ENCODE results near the gene PEAR1.

PEAR1 gene

DNA sequence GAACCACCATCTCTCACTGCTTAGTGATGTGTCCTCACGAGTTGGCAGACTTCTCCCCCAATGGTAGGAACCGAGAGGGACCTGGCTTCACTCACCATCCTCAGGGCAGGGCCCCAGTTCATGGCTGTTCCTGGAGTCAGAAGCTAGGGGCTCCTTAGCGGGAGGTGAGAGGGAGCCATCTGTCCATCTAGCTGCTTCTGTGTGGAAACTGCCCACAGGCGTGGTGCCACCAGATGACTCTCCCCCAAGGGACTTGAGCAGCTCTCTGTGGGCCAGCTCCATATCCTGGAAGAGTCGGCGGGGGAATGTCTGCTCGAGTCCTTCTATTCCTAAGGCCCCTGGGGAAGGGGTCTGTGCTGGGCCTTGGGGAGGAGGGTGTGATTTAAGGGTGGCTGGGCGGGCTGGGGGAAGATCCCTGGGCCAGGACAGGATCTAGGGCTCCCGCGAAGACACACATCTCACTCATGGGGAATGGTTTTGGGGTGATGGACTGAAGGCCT, 43.3 kb downstream of the PEAR1 start:
- no peak for DNase-seq (ENCODE audit: low spot score)

DNA sequence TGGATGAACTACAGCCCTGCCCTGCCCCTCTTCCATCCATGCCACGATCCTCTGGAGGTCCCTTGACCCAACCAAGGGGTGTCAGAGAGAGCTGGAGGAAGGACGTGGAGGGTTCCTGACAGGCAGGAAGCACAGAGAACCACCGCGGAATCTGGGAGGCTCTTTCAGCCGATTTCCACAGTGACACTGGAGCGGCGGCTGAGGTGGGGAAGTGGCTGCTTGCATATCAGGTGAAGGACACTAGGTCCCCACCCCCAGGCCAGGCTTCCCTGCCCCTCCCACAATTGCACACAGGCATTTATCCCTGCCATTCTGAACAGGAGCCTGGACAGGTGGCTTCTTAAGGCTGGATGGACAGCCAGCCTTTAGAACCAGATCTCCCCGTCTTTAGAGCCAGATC, 44.4 kb downstream of the PEAR1 start:
- no peak for DNase-seq (ENCODE audit: low spot score)

GRCh38 chr1:156938813-156939212, 45.3 kb downstream of the PEAR1 start:
- no peak for DNase-seq (ENCODE audit: low spot score)

GRCh38 chr1:156939786-156940334, 46.3 kb downstream of the PEAR1 start:
- DNase-seq (ENCODE audit: low spot score), result no peak

DNA sequence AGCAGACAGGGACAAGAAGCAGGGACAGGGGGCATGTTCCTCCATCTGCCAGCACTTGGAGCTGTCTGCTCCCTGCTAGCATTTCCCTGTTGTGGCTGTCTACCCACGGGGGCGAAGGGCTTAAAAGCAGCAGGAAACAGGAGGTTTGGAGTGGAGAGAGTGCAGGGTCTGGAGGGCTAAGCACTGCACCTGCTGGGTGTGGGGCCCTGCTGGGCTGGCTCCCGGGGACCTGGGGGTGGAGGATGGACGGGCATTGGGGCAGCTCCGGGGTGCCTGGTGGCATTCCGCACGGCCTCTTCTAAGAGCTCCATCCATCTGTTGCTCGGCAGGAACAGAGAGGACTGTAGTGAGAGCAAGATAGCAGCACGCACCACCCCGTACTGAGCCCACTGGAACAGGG, 48.2 kb downstream of the PEAR1 start:
- DNase-seq (ENCODE audit: low spot score), result no peak

GRCh38 chr1:156942176-156942575, 48.7 kb downstream of the PEAR1 start:
- DNase-seq (ENCODE audit: low spot score), result no peak

- DNase-seq (ENCODE audit: low spot score), result no peak
These were observed 49.1 kb downstream of the PEAR1 start for GRCh38 chr1:156942576-156942975.

DNA sequence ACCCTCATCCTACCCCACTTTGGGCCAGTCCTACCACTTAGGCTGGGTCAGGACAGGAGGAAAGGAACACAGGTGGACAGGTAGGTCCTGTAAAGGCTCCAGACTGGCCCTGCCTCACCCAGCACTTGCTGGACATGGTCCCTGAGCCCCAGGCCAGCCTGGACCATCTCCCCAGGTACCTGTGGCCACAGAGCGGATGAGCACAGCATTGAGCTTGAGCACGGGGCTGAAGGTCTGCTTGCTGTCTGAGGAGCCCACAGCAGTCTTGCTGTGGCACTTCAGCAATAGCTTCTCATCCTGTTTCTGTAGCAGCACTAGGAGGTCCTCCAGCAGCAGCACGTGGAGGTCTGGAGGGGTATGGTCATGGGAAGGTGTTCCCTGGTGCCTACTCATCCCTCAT, 50.2 kb downstream of the PEAR1 start:
- no peak for DNase-seq (ENCODE audit: low spot score)

DNA sequence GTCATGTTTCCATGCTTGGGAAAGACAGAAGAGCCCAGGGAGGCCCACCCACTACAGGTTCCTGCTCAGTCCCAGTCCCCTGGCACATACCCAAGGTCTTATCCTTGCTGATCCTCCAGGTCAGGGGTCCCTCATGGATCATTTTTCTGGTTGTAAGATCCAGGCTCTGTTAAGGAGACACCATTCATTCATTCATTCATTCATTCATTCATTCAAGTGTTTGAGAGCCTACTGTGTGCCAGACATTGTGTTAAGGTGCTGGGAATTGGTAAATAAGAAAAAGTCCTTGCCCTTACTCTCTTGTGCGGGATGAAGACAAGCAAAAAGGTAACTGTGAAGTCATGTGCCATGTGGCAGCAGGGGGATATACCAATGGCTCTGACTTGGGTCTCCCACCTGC, 50.8 kb downstream of the PEAR1 start:
- no peak for DNase-seq (ENCODE audit: low spot score)

DNA sequence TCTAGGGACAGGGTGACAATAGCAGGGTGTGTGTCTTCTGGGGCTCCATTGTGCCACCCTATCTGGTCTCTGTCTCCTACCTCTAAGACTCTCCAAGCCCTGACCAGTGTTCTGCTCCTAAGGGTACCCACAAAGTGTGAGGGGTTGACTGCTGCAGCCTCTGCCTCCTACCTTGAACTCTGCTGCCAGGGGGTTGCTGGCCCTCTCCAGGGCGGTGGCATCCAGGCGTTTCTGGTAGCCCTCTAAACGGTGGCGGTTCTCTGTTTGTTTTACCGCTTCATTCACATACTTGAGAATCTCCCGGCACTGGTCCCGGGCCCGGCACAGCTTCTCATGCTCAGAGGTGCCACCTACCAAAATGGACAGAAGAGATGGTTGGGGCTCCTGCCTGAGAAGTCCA, 51.3 kb downstream of the PEAR1 start:
- DNase-seq (ENCODE audit: low spot score), result no peak

DNA sequence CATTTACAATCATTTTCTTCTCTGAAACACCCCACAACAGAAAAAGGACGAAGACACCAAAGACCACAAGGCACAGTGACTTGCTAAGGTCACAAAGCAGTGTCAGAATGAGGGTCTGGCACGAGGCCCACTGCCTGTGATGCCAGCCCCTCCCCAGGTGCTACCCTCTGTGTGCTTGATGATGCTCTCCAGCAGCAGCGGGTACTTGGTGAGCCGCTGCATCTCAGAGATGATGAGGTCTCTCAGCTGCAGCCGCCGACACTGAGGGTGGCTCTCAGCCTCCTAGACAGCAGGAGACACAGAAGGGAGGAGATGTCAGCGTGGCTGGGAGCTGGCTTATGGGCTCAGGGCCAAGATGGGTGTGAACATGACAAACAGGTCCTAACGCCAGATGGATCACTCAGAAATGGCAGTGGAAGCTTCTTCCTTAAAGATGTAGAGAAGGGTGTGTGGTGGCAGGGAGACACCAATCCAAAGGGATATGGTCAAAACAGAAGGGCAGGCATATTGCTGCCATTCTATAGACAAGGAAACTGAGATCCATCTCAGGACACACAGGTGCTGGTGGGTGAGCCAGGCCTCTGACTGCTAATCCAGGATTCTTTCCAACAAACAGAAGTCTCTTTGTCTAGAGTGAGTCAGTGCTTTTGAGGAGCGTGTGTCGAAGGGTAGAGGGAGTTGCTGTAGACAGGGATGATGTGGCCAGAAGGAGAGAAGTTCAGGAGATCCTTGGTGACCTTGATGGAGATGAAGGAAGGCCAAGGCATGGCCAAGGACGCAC, 52.6 kb downstream of the PEAR1 start:
- DNase-seq (ENCODE audit: low spot score), result no peak

GRCh38 chr1:156947127-156947526, 53.6 kb downstream of the PEAR1 start:
- no peak for DNase-seq (ENCODE audit: low spot score)

GRCh38 chr1:156947818-156948525, 54.5 kb downstream of the PEAR1 start:
- no peak for DNase-seq (ENCODE audit: low spot score)

DNA sequence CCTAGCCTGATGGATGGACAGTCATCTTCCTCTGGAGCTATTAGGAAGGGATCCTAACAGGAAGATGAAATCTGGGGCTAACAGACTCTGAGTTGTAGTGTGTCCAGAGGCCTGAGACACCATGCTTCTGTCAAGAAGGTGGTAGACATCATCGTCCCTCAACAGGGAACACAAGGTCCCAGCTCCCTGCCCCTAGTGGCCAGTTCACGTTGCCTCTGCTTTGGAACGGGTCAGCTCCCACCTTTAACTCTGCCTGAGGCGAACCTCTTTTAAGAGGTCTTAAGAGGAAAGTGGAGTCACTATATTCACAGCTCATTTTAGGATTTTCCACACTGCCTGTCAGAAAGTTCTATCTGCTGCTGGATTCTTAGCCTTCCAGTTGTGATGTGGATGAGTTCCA, 55.2 kb downstream of the PEAR1 start:
- no peak for DNase-seq (ENCODE audit: low spot score)

DNA sequence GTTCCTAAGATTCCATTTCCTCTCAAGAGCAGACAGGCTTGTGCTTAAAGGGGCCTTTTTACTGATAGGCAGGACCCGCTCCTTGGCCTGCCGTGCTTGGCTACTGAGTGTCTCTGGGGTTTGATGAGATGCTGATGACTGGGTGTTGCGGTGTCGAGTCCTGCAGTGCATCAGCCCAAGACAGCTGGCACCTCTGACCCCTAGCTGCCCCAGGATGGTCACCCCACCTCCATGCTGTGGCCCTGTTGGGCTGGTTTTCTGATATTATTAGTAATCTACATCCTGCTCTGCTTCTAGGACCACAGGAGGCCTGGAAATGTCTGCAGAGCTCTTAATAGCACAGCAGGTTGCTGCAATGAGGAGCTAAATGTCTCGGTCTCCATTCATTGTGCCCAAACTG, 55.6 kb downstream of the PEAR1 start:
- no peak for DNase-seq (ENCODE audit: low spot score)

DNA sequence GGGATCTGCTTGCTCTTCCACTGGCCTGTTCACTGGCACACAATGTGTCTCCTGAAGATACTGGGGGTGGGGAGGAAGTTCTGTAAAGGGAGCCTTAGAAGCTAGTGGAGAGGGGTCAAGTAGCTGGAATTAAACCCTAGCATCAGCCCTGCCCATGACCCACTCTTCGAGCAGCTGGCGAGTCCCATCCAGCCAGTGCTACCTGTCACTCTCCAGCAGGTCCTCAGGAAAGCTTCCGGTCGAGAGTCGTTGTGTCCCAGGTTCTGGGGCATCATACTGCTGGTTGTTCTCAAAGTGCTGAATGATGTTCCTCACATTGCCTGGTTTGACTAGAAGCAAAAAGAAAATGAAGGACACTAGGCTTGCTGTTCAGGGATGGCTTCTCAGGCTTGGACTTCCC, 57.9 kb downstream of the PEAR1 start:
- no peak for DNase-seq (ENCODE audit: low spot score)

DNA sequence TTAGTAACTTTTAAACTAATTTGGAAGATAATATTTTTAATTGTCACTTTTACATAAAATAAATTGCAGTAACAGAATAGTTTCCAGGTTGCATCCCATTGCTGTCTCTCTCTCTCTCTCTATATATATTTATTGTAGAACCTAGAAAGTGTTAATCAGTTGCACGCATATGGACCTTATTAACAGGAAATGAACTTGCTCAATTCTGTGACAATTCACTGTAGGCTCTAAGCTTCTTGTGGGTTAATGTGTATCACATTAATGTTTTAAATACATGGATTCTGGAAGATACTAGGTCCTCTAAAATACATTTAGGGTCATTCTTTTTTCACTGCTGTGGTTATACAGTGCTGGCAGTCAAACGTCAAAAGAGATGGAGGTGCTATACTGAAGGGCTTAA, 60.1 kb downstream of the PEAR1 start:
- no peak for DNase-seq (ENCODE audit: low spot score)

DNA sequence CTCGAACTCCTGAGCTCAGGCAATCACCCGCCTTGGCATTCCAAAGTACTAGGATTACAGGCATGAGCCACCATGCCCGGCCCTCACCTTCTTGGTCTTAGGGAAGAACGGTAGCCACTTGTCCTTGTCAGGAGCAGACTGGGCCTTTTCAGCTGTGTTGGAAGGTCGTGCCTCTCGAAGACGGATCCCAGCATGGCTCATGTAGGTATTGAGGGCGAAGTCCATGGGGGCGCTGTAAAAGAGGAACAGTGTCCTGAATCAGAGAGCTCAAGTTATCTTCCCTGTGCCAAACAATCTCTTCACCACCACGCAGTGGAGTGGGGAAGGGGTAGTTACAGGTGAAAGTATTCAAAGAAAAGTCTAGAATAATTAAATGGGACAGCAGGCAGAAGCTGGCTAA, 62.8 kb downstream of the PEAR1 start:
- DNase-seq (ENCODE audit: low spot score), result no peak

- DNase-seq (ENCODE audit: low spot score), result no peak
These were observed 64.1 kb downstream of the PEAR1 start for GRCh38 chr1:156957634-156958033.

DNA sequence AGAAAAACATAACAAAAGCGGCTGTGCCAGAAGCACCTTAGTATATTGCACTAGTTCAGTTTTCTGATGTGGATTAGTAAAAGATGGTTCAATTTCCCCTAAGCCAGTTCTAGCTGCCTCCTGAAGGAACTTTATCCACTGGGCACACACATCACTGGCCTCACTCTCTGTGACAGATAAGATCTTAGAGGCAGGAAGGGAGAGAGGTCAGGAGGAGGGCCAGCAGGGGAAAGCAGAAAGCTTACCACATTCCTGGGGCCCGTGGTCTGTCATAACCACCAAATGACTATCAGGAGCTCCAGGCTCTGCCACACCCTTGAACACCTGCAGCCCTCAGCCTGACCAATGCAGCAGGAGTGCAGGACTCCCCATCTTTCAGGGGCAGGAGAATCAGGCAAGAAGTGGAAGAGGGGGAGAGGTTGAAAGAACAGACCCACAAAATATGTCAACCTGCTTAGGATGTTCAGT, 64.8 kb downstream of the PEAR1 start:
- DNase-seq (ENCODE audit: low spot score), result no peak

GRCh38 chr1:156959414-156959813, 65.9 kb downstream of the PEAR1 start:
- DNase-seq (ENCODE audit: low spot score), result no peak

DNA sequence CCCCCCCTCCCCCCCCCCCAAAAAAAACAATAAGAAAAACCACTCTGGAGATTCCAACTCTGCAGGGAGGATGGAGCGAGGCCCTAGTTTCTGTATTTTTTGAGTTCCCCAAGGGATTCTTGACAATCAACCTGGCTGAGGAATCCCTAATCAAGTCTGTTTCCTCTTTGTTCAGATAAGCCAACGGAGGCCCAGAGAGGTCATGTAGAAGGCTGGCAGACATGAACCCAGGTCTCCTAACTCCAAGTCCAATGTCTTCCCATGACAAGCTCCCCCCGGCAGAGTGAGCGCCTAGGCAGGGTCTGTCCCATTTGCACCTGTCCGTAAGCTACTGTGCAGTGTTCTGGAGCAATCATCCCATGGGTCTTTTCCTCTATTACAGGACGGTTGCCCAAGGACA, 66.4 kb downstream of the PEAR1 start:
- DNase-seq (ENCODE audit: low spot score), result no peak

DNA sequence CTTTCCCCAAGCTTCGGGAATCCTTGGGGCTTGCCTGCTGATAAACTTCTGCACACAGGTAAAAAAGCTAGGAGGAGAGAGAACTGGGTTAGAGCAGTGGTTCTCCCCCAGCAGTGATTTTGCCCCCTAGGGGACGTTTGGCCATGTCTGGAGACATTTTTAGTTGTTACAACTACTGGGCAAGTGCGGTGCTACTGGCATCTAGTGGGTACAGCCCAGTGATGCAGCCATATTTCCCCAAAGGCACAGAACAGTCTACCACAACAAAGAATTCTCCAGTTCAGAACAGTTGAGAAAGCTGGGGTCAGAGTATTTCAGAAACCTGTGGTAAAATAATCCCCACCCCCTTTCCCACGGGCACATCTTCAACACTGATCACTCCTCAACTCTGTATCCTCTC, 68.2 kb downstream of the PEAR1 start:
- DNase-seq (ENCODE audit: low spot score), result no peak

Data from hematopoietic multipotent progenitor cell treated with erythropoietin and hydrocortisone succinate and interleukin-3 and kit ligand, for 17 days (in vitro differentiated cells).